NCI-H2171 treated with DMSO at 0.1 percent for 48 hours (cell line): ENCODE results near the gene KLF16.

Source experiments
- DNase-seq: peaks from one replicate; lab custom pipeline; 2025; lab: John Stamatoyannopoulos, UW

The KLF16 gene

GRCh38 chr19:1807695-1808394, 55.5 kb downstream of the KLF16 start:
- no peak for DNase-seq

GRCh38 chr19:1807030-1807694, 56.2 kb downstream of the KLF16 start:
- no peak for DNase-seq

- no peak for DNase-seq
Measured at GRCh38 chr19:1806184-1807029, 57.0 kb downstream of the KLF16 start.

- no peak for DNase-seq
Measured at GRCh38 chr19:1805401-1806183, 57.8 kb downstream of the KLF16 start.

- DNase-seq: no peak
Measured at GRCh38 chr19:1804858-1805257, 58.5 kb downstream of the KLF16 start.
